ENCODE results near the gene VPS37B.
A peak's percentile ranks its signal among the peaks of the same experiment; 100 is the strongest.

- TF ChIP-seq ZNF510 (tag by site-specific recombination; IDR thresholded peaks at IDR 0.05; ENCODE audit: insufficient replicate concordance) (no peak), ZNF555 (tag by site-specific recombination; conservative IDR thresholded peaks at IDR 0.05) (no peak), PBX3 (CRISPR knock-in tag; IDR thresholded peaks at IDR 0.05) (no peak), SCRT1 (tag by site-specific recombination; IDR thresholded peaks at IDR 0.05; ENCODE audit: borderline replicate concordance) (peak; percentile 31; the same call in 1 of the 2 replicates), SALL2 (tag by site-specific recombination; IDR thresholded peaks at IDR 0.05; ENCODE audit: borderline replicate concordance) (no peak), BCL11A (tag by site-specific recombination; IDR thresholded peaks at IDR 0.05; ENCODE audit: low read depth) (no peak), CTCF (tag by site-specific recombination; IDR thresholded peaks at IDR 0.05) (no peak), ZNF138 (tag by site-specific recombination; IDR thresholded peaks at IDR 0.05; ENCODE audit: borderline replicate concordance) (no peak), ZNF777 (tag by site-specific recombination; IDR thresholded peaks at IDR 0.05; ENCODE audit: borderline replicate concordance) (no peak), ZNF23 (tag by site-specific recombination; IDR thresholded peaks at IDR 0.05; ENCODE audit: borderline replicate concordance) (no peak)
These were observed 29.5 kb downstream of the VPS37B start for GRCh38 chr12:122866379-122866778.

Measured in HEK293 (cell line).